Pancreas (tissue), 10 donors: ENCODE measurements around the gene A2M. TPM values are rescaled to one million over a fixed set of nuclear protein-coding genes. Genes with fewer than 3 reads are reported as not detected.

Experiments
- ATAC-seq, 4 donors: fragments of 200-7000 bp; cut with Tn5 transposase; one replicate each; pipeline versions ENCODE4 v1.8.0 to v1.9.1; 2020; ENCODE audit warnings: mild to moderate bottlenecking in 4 of 4, moderate library complexity in 4 of 4
- DNase-seq, 6 donors: peaks; one replicate each; pipeline ENCODE4 v3.0.0-alpha.2; 2020
- FAIRE-seq: peaks from 2 replicates; lab custom pipeline; 2012; peaks lifted over from hg19 to GRCh38; lab: Jason Lieb, UNC
- H3K27ac ChIP-seq, 4 donors: fragments of 200-600 bp; sonication (generic); 1 replicate in 3 of 4; 2 replicates in 1 of 4; pipeline versions ENCODE4 v1.5.0 to v1.8.0; 2020
- H3K27me3 ChIP-seq, 4 donors: fragments of 200-600 bp; one replicate each; pipeline ENCODE4 v1.8.0; 2021
- H3K36me3 ChIP-seq, 3 donors: fragments of 200-600 bp; sonication (generic) in 1 of 3; one replicate each; pipeline versions ENCODE4 v1.5.0 to v1.8.0; 2020 to 2021
- H3K4me1 ChIP-seq, 3 donors: fragments of 200-600 bp; one replicate each; pipeline ENCODE4 v1.8.0; 2021
- H3K4me3 ChIP-seq, 4 donors: fragments of 200-600 bp; sonication (generic) in 2 of 4; one replicate each; pipeline versions ENCODE4 v1.5.0 to v1.8.0; 2020 to 2021
- H3K9me3 ChIP-seq, 4 donors: fragments of 200-600 bp; one replicate each; pipeline ENCODE4 v1.8.0; 2021
- CTCF ChIP-seq, 4 donors: fragments of 200-600 bp; sonication (generic) in 3 of 4; IDR thresholded peaks; one replicate each; pipeline versions ENCODE4 v1.5.0 to v1.8.0; 2021; ENCODE audit warnings: antibody characterized with exemption in 4 of 4
- WGBS, 2 donors: extraction: QIAGEN DNeasy Blood & Tissue Kit; methylation state at CpG; one replicate each; pipeline ENCODE4 v1.1.7; 2013; 5-methylcytosine and 5-hydroxymethylcytosine counted together
- intact Hi-C, 3 donors: fragments of 100-400 bp; cut with DNase I; formaldehyde crosslinking; loops; one replicate each; pipeline versions ENCODE4 v1.11.1 to v1.14.2; 2022
- polyA plus RNA-seq, 2 donors: library from polyadenylated mRNA; stranded (reverse); fragments of 200-250 nt; gene quantifications; one replicate each; pipeline ENCODE4 v1.2.3, GENCODE V29; 2013
- total RNA-seq, 6 donors: library from RNA; stranded (reverse); fragmentation: NEBNext Ultra II Directional in 4 of 6; extraction: Animal tissue kit (Norgen Biotek cat#: 25700) in 4 of 6; gene quantifications; one replicate each; pipeline versions ENCODE4 v1.2.1 to v1.2.4, GENCODE V29; 2021 to 2023
- donor health status: healthy with polysubstance abuse.
- donor health status: DM: no; HTN: no; CAD: no; lungs with moderate emphysema.
- donor health status: DM: no; HTN: no; CAD: no.
- donor health status: control.
- donor health status: control.
- donor health status: Bipolar disorder and iron deficiency.
- donor health status: DM: yes; HTN: yes; CAD: no.
- donor health status: DM: no; HTN: no; CAD: no.
- donor health status: DM: no; HTN: no; CAD: no.
- donor health status: DM: yes; HTN: yes; CAD: no.

Gene A2M
- total and polyA plus RNA-seq, 8 donors = 22.8 to 275 (median 62.4) TPM

- DNase-seq = no peak
- no peaks in the 10 kb centered on the region for H3K36me3 ChIP-seq
- WGBS, 2 donors = 91 to 93% methylated on average over 2 of the region's 2 CpGs
- H3K9me3 ChIP-seq = no peaks in the 10 kb centered on the region
- TF ChIP-seq CTCF (IDR thresholded peaks at IDR 0.05) = no peak
- no peak for ATAC-seq
- no peaks in the 10 kb centered on the region for H3K4me1 ChIP-seq
- no peak for FAIRE-seq
- H3K27ac ChIP-seq = no peak overlapping the region
- intact Hi-C loops = no loop called here
- H3K27me3 ChIP-seq = no peaks in the 10 kb centered on the region
- no peak overlapping the region for H3K4me3 ChIP-seq
Observed at GRCh38 chr12:9083793-9084192, 31.9 kb downstream of the A2M start.

- no peak for FAIRE-seq
- Histone ChIP-seq H3K4me3 (no peak overlapping the region), H3K27ac (no peak overlapping the region), H3K4me1 (no peaks in the 10 kb centered on the region), H3K36me3 (no peaks in the 10 kb centered on the region), H3K9me3 (no peaks in the 10 kb centered on the region), H3K27me3 (no peaks in the 10 kb centered on the region)
- ATAC-seq = no peak
- no peak for TF ChIP-seq CTCF (IDR thresholded peaks at IDR 0.05)
- WGBS, 2 donors = 92 to 93% methylated on average over 3 of the region's 3 CpGs
- intact Hi-C loops = no loop called here
- no peak for DNase-seq
Observed at GRCh38 chr12:9081667-9082427, 33.9 kb downstream of the A2M start.

GRCh38 chr12:9079883-9080675, 35.6 kb downstream of the A2M start:
- H3K27me3 ChIP-seq = no peaks in the 10 kb centered on the region
- FAIRE-seq (no peak), ATAC-seq (no peak), DNase-seq (no peak)
- H3K9me3 ChIP-seq = no peaks in the 10 kb centered on the region
- no peak for TF ChIP-seq CTCF (IDR thresholded peaks at IDR 0.05)
- H3K36me3 ChIP-seq = no peaks in the 10 kb centered on the region
- intact Hi-C loops = no loop called here
- H3K27ac ChIP-seq = no peak overlapping the region
- no peaks in the 10 kb centered on the region for H3K4me1 ChIP-seq
- WGBS, 2 donors = 92 to 94% methylated on average over 5 of the region's 5 CpGs
- no peak overlapping the region for H3K4me3 ChIP-seq

- DNase-seq = no peak
- WGBS, 2 donors = 62 to 69% methylated on average over 3 of the region's 3 CpGs
- H3K27ac ChIP-seq = no peak overlapping the region
- ATAC-seq = no peak
- H3K36me3 ChIP-seq = no peaks in the 10 kb centered on the region
- no peaks in the 10 kb centered on the region for H3K4me1 ChIP-seq
- no peaks in the 10 kb centered on the region for H3K9me3 ChIP-seq
- H3K27me3 ChIP-seq = no peaks in the 10 kb centered on the region
- FAIRE-seq = no peak
- intact Hi-C loops = no loop called here
- TF ChIP-seq CTCF (IDR thresholded peaks at IDR 0.05) = no peak
- no peak overlapping the region for H3K4me3 ChIP-seq
Observed at GRCh38 chr12:9079082-9079481, 36.6 kb downstream of the A2M start.
